MM.1S (cell line): ENCODE data around the gene CCDC91.

Source experiments
- EZH2 ChIP-seq: fragments of 300-600 bp; sonication (generic); optimal IDR thresholded peaks from 2 replicates; pipeline ENCODE3; 2017; ENCODE audit warnings: low read depth, mild to moderate bottlenecking, antibody characterized with exemption, low read length, mixed read lengths
- TF ChIP-seq, protein P1 (sequence below): fragments of 300-600 bp; sonication (generic); IDR thresholded peaks from 2 replicates; pipeline ENCODE4 v1.5.1; 2016; ENCODE audit warnings: antibody characterized with exemption, low read length, mixed read lengths

DNA sequence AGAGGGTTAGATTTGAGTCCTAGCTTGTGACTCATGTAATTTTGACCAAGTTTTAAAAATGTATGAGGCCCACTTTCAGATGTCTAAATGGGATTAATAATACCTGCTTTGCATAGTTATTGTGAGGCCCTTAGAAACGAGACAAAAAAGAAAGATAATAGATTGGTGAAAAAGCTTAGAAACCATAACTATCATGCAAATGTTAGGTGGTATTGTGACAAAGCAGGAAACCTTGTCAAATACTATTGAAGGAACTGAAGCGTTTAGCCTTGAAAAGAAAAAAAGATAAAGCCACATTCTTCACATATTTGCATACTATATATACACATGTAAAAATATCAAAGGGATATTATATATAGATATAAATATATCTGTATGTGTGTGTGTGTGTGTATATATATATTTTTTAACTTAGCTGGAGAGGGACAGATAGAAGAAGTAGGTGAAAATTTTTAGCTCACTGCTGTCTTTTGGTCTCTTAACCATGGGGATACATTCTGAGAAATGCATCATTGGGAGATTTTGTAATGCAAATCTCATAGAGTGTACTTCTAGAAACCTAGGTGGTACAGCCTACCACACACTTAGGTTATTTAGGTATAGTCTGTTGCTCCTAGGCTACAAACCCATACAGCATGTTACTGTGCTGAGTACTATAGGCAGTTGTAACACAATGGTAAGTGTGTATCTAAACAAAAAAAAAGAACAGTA, 270.3 kb downstream of the CCDC91 start:
- TF ChIP-seq EZH2: no peak
- TF ChIP-seq, protein P1, sequence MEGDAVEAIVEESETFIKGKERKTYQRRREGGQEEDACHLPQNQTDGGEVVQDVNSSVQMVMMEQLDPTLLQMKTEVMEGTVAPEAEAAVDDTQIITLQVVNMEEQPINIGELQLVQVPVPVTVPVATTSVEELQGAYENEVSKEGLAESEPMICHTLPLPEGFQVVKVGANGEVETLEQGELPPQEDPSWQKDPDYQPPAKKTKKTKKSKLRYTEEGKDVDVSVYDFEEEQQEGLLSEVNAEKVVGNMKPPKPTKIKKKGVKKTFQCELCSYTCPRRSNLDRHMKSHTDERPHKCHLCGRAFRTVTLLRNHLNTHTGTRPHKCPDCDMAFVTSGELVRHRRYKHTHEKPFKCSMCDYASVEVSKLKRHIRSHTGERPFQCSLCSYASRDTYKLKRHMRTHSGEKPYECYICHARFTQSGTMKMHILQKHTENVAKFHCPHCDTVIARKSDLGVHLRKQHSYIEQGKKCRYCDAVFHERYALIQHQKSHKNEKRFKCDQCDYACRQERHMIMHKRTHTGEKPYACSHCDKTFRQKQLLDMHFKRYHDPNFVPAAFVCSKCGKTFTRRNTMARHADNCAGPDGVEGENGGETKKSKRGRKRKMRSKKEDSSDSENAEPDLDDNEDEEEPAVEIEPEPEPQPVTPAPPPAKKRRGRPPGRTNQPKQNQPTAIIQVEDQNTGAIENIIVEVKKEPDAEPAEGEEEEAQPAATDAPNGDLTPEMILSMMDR: no peak
